NT2/D1 (cell line): ENCODE measurements around the gene XKRX.

Experiments used
- SUZ12 ChIP-seq: IDR thresholded peaks from 2 replicates; pipeline ENCODE4 v1.6.1; 2011; ENCODE audit not compliant: insufficient read length, insufficient read depth; ENCODE audit errors: extremely low read depth
- YY1 ChIP-seq: IDR thresholded peaks from 2 replicates; pipeline ENCODE4 v1.6.1; 2011; ENCODE audit not compliant: insufficient read length, insufficient read depth

DNA sequence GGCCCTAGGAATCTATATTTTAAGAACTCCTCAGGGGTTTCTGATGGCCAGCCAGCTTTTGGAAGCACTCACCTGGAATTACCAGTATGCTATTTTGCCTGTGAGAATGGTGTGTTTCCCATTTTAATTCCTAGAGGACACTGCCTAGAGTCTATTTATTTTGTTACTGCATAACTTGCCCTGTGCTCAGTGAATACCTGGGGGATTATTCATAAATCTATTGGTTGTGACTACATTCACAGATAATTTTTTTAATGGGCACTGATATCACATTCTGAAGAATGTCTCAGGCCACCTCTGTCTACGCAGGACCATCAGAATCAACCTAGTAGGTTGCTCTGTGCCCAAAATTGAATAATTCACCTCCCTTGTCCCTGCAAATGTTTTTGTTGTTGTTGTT is 47.5 kb upstream of the XKRX start:
- no peak for TF ChIP-seq YY1
- TF ChIP-seq SUZ12, result no peak
